Renal pelvis (tissue), 12 donors: Measurements from ENCODE around the gene STRIP1. TPM values are rescaled to one million over a fixed set of nuclear protein-coding genes. Genes with fewer than 3 reads are reported as not detected.
A peak's percentile ranks its signal among the peaks of the same experiment; 100 is the strongest.

Experiments used
- DNase-seq: peaks from one replicate; pipeline ENCODE4 v3.0.0-alpha.2; 2013
- long read RNA-seq, 16 experiments: transcript quantifications; one replicate each; lab custom pipeline, GENCODE V29; 2026
- polyA plus RNA-seq, 3 donors: library from polyadenylated mRNA; unstranded; fragments of 120-200 nt; gene quantifications; one replicate each; pipeline ENCODE4 v1.2.1, GENCODE V29; 2013; ENCODE audit not compliant: insufficient read length in 3 of 3

The STRIP1 gene, protein sequence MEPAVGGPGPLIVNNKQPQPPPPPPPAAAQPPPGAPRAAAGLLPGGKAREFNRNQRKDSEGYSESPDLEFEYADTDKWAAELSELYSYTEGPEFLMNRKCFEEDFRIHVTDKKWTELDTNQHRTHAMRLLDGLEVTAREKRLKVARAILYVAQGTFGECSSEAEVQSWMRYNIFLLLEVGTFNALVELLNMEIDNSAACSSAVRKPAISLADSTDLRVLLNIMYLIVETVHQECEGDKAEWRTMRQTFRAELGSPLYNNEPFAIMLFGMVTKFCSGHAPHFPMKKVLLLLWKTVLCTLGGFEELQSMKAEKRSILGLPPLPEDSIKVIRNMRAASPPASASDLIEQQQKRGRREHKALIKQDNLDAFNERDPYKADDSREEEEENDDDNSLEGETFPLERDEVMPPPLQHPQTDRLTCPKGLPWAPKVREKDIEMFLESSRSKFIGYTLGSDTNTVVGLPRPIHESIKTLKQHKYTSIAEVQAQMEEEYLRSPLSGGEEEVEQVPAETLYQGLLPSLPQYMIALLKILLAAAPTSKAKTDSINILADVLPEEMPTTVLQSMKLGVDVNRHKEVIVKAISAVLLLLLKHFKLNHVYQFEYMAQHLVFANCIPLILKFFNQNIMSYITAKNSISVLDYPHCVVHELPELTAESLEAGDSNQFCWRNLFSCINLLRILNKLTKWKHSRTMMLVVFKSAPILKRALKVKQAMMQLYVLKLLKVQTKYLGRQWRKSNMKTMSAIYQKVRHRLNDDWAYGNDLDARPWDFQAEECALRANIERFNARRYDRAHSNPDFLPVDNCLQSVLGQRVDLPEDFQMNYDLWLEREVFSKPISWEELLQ
- 10 to 100 TPM; 44.3 to 61.9 (median 58.6) TPM for polyA plus RNA-seq
- long read RNA-seq, donor 1, partial matches to known transcripts: 5 of 9 reads
- long read RNA-seq, donor 1, other reads (novel, unspliced or antisense): 0 of 9 reads
- long read RNA-seq, donor 2, transcript STRIP1-201 (21 exons, 3,265 nt): major isoform, 5 of 11 reads
- long read RNA-seq, donor 2, partial matches to known transcripts: 5 of 11 reads
- long read RNA-seq, donor 2, other reads (novel, unspliced or antisense): 0 of 11 reads
- long read RNA-seq, donor 3, partial matches to known transcripts: 0 of 1 reads
- long read RNA-seq, donor 3, other reads (novel, unspliced or antisense): 0 of 1 reads
- long read RNA-seq, donor 4, partial matches to known transcripts: 0 of 3 reads
- long read RNA-seq, donor 4, other reads (novel, unspliced or antisense): 0 of 3 reads
- long read RNA-seq, donor 5, partial matches to known transcripts: 0 of 1 reads
- long read RNA-seq, donor 5, other reads (novel, unspliced or antisense): 0 of 1 reads
- long read RNA-seq, donor 6, partial matches to known transcripts: 9 of 12 reads
- long read RNA-seq, donor 6, other reads (novel, unspliced or antisense): 0 of 12 reads
- long read RNA-seq, donor 7, transcript STRIP1-201 (21 exons, 3,265 nt): major isoform, 5 of 6 reads
- long read RNA-seq, donor 7, partial matches to known transcripts: 0 of 6 reads
- long read RNA-seq, donor 7, other reads (novel, unspliced or antisense): 0 of 6 reads
- long read RNA-seq, donor 8, partial matches to known transcripts: 0 of 3 reads
- long read RNA-seq, donor 8, other reads (novel, unspliced or antisense): 0 of 3 reads
- long read RNA-seq, donor 9, transcript STRIP1-201 (21 exons, 3,265 nt): major isoform, 5 of 15 reads
- long read RNA-seq, donor 9, partial matches to known transcripts: 8 of 15 reads
- long read RNA-seq, donor 9, other reads (novel, unspliced or antisense): 0 of 15 reads
- long read RNA-seq, donor 10, partial matches to known transcripts: 5 of 9 reads
- long read RNA-seq, donor 10, other reads (novel, unspliced or antisense): 0 of 9 reads
- long read RNA-seq, donor 11, partial matches to known transcripts: 9 of 10 reads
- long read RNA-seq, donor 11, other reads (novel, unspliced or antisense): 0 of 10 reads
- long read RNA-seq, donor 12, transcript STRIP1-206 (2 exons, 546 nt): major isoform, 5 of 25 reads
- long read RNA-seq, donor 12, partial matches to known transcripts: 16 of 25 reads
- long read RNA-seq, donor 12, other reads (novel, unspliced or antisense): 0 of 25 reads
- long read RNA-seq, donor 13, partial matches to known transcripts: 6 of 9 reads
- long read RNA-seq, donor 13, other reads (novel, unspliced or antisense): 0 of 9 reads
- long read RNA-seq, donor 14: 0 reads
- long read RNA-seq, donor 15, partial matches to known transcripts: 7 of 13 reads
- long read RNA-seq, donor 15, other reads (novel, unspliced or antisense): 0 of 13 reads
- long read RNA-seq, donor 16, partial matches to known transcripts: 0 of 2 reads
- long read RNA-seq, donor 16, other reads (novel, unspliced or antisense): 0 of 2 reads

DNA sequence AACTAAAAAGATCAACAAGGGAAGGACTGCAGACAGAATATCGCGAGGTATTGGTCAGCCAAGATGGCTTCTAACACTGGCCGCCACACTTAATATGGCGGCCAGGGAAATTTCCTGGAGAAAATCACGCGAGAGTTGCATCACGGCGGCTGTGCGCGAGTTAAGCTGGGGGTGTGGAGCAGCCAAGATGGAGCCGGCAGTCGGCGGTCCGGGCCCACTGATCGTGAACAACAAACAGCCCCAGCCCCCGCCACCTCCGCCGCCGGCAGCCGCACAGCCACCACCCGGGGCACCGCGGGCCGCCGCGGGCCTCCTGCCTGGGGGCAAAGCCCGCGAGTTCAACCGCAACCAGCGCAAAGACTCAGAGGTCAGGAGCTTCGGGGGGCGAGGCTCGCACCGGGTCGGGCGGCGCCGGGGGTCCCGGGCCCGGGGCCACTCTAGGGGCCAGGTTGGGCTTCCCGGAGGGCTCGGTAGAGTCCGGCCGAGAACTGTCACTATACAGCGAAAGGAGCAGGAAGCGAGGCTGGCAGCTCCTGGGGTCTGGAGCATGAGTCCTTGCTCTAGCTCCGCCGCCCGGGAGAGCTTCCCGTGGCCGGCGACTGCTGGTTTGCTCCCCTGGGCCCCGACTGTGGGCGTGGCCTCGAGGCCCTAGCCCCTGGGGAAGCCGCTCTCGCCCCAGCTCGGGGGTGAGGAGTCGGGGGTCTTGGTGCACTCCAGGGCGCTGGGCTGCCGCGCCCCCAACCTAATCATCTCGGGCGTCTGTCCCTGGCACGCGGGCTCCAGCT, at the start of gene STRIP1:
TSS of gene STRIP1 (plus strand) at position 174 of the 785 bp plus-strand sequence. CDS start at position 188, 14 bp downstream.
- DNase-seq: peak; percentile 97

DNA sequence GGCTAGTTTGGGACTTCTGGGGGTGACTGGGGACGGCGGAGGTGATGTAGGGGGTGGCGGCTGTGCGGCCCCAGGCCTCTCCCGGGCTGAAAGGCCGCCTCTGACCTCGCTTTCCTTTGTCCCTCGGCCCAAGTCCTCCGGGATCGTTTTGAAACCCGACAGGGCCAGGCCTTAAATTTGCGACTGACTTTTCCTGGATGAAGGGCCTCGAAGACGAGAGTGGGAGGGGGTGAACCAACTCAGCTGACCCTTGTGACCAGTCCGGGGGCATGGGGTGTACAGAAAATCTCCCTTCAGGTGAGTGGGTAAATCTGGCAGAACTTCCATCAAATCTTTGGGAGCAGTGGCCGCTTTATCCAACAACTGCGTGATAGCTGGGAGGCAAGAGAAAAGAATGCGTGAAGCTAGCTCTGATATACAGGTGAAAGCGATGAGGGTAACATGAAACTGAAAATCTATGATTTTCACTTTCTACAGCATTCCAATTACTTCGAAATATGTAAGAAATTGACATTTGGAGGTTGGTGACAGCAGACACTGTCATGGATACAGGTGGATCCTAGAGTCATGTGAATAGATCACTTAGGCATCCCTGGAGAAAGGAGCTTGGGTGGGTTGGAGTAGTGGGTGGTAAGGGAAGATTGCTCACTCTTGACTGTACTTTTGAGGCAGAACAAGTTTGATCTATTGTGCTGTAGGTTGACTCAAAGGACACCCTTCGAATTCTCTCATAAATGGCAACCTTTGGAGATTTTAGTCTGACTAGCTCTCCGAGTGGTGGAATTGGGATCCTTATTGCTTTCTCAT, 49.0 kb upstream of the STRIP1 start:
- no peak for DNase-seq

DNA sequence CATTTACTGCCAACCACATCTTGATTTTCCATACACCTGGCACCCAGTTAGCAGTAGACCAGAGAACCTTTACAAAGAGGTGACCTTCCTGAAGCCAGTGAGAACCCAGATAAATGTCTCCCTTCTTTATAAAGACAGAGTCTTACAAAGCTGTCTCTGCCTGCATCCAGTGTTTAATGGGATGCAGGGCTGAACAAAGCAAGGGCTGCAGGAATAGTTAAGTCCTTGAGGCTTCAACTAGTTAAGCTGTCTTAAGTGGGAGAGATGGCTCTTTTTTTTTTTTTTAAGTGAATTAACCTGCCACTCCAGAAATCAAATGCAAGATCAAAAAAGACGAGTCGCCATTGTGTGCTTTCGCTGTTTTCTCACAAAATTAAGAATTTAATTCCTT, 48.4 kb upstream of the STRIP1 start:
- no peak for DNase-seq

DNA sequence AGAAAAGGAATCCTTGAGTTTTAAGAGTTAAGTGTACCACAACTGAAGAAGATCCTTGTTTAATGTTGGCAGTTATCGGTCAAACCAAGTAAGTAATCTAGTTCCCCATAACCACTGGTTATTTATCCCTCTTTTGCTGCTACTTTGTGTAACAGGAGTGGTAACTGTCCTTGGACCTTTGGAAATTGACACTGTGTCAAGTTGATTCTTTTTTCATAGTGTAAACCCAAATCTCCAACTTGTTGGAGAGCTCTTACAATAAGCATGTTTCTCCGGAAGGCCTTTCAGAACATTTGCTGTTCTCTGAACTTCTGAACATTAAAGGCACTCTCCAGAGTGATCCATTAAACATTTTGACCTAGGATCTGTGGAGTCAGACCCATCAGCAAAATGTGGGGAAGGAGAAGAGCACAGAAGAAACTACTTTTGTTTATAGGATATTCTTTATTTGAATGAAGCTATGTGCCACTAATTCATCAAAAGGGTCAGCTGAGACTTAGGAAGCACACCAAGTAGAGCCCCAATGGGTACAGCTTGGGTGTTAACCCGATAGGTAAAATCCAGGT, 46.0 kb upstream of the STRIP1 start:
- DNase-seq: no peak

DNA sequence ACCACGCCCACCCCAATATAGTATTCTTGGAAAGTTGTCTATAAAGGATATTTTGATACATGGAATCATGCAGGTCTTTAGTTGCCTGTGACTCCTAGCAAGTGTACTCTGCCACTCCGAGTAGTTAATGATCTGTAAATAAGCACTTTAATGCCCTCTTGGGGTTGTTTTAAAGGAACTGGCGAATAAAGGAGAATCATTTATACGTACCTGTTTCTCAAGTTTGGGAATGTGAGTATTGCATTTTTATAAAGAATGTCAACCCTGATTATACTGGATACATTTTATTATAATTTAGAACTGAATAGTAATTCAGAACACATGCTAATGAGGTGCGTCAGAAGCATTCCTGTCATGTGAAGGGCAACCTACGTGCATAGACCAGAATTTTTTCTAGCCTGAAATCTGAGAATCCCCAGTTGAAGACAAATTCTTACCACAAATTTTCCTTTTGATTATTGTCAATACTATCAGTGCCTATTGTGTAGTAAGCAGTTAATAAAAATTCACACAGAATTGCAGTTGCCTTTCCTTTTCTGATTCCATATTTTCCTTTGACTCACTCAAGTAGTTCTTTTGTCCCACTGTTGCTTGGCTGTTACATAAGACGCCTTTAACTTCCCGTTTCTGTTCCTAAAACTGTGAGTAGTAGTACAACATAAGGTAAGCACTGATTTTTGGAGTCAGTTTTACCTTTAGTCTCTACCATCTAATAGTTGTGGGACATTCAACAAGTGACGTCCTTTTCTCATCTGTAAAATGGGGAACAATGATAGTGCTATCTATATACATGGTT, 44.7 kb upstream of the STRIP1 start:
- no peak for DNase-seq

DNA sequence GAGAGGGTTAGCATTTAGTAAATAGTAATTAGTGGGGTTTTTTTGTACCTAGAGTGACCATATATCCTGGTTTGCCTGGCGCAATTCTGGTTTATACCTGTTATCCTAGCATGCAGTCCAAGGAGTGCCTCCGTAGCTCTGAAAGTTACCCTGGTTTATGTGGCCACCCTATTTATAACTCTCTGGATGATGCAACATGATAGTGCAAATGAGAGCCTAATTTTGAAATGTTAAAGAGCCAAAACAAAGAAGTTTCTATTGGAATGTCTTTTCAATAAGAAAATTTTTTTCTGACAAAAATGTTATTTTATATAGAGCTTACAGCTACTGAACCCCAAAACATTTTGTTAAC, 44.1 kb upstream of the STRIP1 start:
- no peak for DNase-seq

DNA sequence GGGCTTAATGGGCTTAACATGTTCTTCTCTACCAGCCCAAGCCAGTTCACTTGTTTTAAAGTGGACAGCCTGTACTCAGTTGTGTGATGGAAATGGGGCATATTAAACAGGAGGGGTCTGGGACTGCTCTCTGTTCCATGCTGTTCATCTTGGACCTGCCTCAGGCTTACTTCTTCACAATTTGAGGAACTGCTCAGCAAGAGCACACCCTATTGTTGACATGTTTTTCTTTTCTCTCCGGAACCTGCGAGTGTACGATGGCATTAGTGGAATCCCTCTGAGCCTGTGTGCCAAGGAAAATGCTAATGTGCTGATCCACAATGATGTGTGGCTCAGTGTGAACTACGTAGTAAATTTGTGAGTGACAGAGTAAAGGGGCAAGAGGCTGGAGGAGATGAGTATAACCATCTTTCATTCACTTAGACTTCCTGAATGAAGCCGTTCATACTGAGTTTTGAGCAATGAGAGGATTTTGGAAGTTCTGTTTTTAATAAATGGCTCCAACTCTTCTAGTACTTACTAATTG, 43.0 kb upstream of the STRIP1 start:
- no peak for DNase-seq

DNA sequence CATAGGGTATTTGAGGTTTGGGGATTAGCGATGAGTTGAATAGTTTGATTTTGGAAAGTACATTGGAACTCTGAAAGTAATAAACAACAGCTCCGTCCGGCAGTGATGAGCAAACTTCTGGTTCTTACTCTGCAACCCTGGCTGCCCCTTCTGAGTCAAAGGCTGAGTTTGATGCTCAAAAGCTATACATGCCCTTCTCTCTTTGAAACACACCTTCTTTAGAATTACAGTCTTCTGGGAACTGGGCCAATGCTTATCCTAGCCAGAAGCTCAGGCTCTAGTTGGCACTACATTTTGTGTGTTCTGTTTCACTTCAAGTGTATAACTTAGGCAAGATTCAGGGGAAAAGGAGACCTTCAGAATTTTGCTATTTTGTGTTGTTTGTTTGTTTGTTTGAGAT, 40.5 kb upstream of the STRIP1 start:
- no peak for DNase-seq

DNA sequence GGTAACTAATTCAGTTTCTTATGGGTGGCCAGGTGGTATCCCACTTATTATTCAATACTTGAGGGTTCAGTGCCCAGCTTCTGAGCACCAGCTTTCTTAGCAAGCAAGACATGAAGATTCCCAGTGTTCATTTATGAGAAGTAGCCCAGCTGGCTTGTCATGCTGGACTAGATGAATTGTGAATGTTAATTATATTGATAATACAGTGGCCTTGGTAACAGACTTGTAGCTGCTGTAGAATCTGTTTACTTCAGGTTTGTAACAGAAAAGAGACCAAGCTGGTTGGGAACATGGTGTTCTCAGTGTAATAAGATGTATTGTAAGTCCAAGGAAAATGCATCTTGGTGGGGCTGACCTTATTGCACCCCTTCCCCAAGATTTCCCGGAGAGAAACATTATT, 39.8 kb upstream of the STRIP1 start:
- no peak for DNase-seq

DNA sequence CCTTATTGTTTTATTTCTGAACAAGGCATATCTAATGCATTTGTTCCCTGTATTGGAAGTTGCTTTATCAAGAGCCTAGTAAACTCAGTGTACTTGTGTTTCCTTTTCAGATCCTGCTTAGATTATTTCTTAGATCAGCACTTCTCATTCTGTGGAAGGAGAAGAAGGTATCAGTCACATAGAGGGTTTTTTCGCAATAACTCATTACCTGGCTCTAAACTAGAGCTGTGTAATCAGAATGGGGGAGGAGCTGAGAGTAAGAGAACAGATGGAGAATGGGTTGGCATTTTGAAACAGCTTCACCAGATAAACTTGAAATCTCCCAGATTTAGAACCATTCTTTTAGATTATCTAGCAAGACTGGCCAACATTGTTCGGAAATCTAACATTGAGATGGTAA, 38.9 kb upstream of the STRIP1 start:
- DNase-seq: no peak

DNA sequence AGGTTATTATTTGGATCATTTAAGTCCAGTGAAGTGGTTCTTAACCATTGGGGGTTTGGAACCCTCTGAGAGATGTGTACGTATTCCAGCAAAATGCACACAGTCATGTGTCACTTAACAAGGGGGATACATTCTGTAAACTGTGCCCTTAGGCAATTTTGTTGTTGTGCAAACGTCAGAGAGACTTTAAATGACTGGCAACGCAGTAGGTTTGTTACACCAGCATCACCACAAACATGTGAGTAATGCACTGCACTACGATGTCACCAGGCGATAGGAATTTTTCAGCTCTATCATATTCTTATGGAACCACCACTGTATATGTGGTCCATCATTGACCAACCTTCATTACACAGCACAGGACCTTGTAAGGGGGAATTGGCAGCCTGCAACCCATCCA, 37.9 kb upstream of the STRIP1 start:
- DNase-seq: no peak

DNA sequence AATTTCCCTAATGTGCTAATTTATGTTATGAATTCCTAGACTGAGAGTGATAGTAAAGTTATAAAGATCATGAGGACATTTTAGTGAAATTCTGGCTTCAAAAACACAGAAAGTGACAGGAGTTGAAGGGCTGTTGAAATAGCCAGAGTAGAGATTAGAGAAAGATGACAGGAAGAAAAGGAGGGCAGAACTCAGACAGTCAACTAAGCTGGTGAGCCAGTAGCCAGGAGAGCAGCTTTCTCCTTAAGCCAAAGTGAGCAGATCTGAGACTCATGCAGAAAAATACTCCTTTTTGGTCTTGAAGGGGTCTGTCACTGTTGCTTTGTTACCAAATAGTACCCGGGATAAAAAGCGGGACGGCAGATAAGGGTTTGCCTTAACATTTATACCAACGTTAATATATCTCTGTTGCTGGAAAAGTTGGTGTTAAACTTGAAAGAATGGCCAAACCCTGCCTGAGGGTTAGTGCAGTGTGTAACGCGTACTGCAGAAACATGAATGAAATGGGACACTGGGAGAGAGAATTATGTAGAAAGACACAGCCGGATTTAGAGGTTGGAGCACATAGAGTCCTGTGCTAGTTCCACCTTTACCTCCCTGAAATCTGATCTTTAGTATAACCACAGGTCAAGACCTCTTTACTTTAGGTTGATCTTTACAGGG, 37.1 kb upstream of the STRIP1 start:
- DNase-seq: no peak

DNA sequence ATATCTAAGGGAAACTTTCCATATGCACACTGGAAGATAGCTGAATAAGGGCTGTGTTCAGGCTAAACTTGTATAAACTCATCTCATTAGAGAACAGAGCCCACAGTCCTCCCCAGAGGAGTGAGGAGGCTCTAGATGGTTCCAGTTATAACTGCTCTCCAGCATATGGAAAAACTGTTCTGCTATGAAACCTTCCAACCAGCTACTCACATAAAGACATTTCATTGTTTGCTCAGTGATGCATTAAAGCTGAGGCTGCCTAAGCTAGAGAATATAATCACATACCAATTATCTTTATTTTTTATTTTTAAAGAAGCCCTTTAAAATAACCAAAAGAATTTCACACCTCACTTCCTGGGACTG, 36.6 kb upstream of the STRIP1 start:
- DNase-seq: no peak

DNA sequence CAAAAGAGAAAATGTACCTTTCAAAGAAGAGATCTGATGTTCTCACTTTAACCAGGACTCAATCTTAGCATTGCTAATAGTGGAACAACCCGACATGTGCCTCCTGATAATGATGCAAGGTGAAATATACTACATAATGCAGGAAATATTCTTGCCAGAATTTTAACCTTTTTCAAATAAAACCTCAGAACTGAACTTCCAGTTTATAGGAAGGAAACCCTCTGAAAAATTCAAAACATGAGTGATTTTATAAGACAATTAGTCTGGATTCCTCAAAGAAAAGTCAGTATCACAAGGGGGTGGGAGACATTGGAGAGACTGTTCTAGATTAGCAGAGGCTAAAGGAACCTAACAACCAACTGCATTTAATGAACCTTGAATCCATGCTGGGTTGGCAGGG, 31.7 kb upstream of the STRIP1 start:
- no peak for DNase-seq

DNA sequence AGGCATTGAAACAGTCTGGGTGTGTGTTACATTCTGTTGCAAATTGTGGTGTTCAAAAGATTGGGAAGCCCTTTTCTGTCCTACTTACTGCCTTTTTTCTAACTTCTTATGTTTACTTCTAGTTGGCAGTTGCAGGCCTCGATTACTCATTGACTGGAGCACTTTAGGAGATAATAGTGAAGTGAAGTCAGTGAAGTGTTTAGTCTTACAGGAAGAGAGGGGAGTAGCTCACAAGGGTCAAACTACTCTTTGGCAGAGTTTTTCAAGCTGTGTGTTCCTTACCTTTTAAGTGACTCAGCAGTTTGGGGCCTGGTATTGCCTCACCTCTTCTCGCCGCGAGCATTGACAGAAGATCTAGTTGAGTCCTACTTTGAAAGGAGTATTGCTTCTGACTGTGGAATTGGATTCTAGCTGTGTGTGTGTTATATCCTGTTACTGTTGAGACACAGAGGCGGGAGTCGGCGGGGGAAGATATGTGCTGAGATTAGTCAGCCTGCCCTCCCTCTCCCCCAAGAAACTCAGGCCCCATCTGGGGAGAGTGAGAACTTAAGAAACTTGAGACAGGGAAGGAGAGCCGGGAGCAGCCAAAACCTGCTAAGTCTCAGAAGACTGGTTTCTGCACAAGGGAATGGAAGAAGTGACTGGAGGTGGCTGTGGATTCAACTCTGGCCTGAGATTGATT, 30.5 kb upstream of the STRIP1 start:
- peak; percentile 75 for DNase-seq
